AG04449 (cell line): ENCODE measurements around the gene PPP2R5A.

ENCODE experiments used
- CTCF ChIA-PET: fragments of 350-600 bp; formaldehyde crosslinking; extraction: SDS; loops from one replicate; lab custom pipeline; 2021; ENCODE audit warnings: antibody characterized with exemption; lab: Yijun Ruan, JAX
- POLR2A ChIA-PET: fragments of 400-600, 350-600 bp; formaldehyde crosslinking; extraction: SDS; loops from one replicate; lab custom pipeline; 2020; ENCODE audit warnings: antibody characterized with exemption, inconsistent platforms; lab: Yijun Ruan, JAX
- DNase-seq: peaks from one replicate; pipeline ENCODE4 v3.0.0-alpha.2; 2010; ENCODE audit warnings: low read depth, low spot score
- H3K4me3 ChIP-seq: 2 replicates; pipeline ENCODE4 v1.5.1; 2011; ENCODE audit warnings: low read depth, mild to moderate bottlenecking, control low read depth, low read length
- TF ChIP-seq, protein P1 (sequence below): IDR thresholded peaks from one replicate; pipeline ENCODE4 v1.5.1; 2011; ENCODE audit warnings: mild to moderate bottlenecking, moderate library complexity, low read length, control low read depth, inconsistent platforms; ENCODE audit not compliant: insufficient read depth; ENCODE audit errors: missing control alignments

The PPP2R5A gene

DNA sequence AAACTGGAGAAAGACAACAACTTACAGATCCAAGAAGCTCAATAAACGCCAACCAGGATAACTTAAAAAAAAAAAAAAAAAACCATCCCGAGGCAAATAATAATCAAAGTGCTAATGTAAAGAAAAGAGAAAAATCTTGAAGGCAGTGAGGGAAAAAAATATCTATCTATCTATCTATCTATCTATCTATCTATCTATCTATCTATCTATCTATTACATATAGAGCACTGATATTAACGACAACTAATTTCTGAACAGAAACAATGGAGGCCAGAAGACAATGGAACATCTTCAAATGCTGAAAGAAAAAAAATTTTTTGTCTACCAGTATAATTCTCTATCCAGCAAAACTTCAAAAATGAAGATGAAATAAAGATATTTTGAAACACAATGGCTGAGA, 111.4 kb downstream of the PPP2R5A start:
- no peak for DNase-seq
- TF ChIP-seq, protein P1, sequence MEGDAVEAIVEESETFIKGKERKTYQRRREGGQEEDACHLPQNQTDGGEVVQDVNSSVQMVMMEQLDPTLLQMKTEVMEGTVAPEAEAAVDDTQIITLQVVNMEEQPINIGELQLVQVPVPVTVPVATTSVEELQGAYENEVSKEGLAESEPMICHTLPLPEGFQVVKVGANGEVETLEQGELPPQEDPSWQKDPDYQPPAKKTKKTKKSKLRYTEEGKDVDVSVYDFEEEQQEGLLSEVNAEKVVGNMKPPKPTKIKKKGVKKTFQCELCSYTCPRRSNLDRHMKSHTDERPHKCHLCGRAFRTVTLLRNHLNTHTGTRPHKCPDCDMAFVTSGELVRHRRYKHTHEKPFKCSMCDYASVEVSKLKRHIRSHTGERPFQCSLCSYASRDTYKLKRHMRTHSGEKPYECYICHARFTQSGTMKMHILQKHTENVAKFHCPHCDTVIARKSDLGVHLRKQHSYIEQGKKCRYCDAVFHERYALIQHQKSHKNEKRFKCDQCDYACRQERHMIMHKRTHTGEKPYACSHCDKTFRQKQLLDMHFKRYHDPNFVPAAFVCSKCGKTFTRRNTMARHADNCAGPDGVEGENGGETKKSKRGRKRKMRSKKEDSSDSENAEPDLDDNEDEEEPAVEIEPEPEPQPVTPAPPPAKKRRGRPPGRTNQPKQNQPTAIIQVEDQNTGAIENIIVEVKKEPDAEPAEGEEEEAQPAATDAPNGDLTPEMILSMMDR: no peak
- no peak overlapping the region for H3K4me3 ChIP-seq
- POLR2A ChIA-PET: no interaction called here
- CTCF ChIA-PET: interaction anchor here (0.8 kb wide), 1 partner anchor 333 kb away, joined by 4 read pairs; no protein-coding TSS in a partner anchor

DNA sequence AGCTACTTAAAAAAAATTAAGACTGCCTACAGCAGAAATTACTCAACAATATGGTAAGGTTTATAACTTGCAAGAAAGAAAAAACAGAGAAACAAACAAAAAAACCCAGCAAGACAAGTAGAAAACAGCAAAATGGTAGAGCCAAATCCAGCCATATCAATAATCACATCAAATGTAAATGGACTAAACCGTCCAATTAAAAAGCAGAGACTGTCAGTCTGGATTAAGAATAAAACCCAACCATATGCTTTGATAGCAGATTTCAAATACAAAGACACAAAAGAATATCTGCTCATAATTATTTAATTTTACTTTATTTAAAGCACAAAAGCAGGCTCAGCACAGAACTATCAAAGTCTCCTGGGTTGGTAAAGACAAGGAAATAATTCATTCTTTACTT, 112.0 kb downstream of the PPP2R5A start:
- DNase-seq: no peak
- TF ChIP-seq, protein P1: no peak
- ChIA-PET POLR2A (no interaction called here), CTCF (interaction anchor here (0.8 to 1.3 kb wide), 2 partner anchors 59 to 333 kb away, joined by 4 read pairs; no protein-coding TSS in a partner anchor)
- no peak overlapping the region for H3K4me3 ChIP-seq

GRCh38 chr1:212401042-212401441, 115.8 kb downstream of the PPP2R5A start:
- CTCF ChIA-PET: no interaction called here
- POLR2A ChIA-PET: no interaction called here
- TF ChIP-seq, protein P1: no peak
- DNase-seq: no peak
- no peak overlapping the region for H3K4me3 ChIP-seq

GRCh38 chr1:212401838-212402582, 116.8 kb downstream of the PPP2R5A start:
- DNase-seq: no peak
- H3K4me3 ChIP-seq: no peak overlapping the region
- TF ChIP-seq, protein P1: no peak
- ChIA-PET POLR2A (no interaction called here), CTCF (no interaction called here)

GRCh38 chr1:212402666-212403321, 117.6 kb downstream of the PPP2R5A start:
- H3K4me3 ChIP-seq: no peak overlapping the region
- ChIA-PET CTCF (interaction anchor here (0.9 to 1.1 kb wide), 3 partner anchors 11 to 340 kb away, joined by 3 to 5 read pairs (median 3); no protein-coding TSS in a partner anchor), POLR2A (no interaction called here)
- TF ChIP-seq, protein P1: no peak
- no peak for DNase-seq

- DNase-seq: no peak
- CTCF ChIA-PET: interaction anchor here (1.4 to 1.5 kb wide), 2 partner anchors 46 to 348 kb away, joined by 3 to 6 read pairs; no protein-coding TSS in a partner anchor
- POLR2A ChIA-PET: no interaction called here
- H3K4me3 ChIP-seq: no peak overlapping the region
- TF ChIP-seq, protein P1: no peak
These were observed 125.1 kb downstream of the PPP2R5A start for GRCh38 chr1:212410231-212410820.
